DMS79 treated with DMSO at 0.1 percent for 48 hours (cell line): ENCODE data around the gene SUN2.
A peak's percentile ranks its signal among the peaks of the same experiment; 100 is the strongest.
"Not testable (repeated sequence)": the region's sequence is repeated elsewhere in the genome, so short reads cannot be mapped to it uniquely, and the experiment has no call there.

ENCODE experiments used
- DNase-seq: peaks from one replicate; lab custom pipeline; 2025; lab: John Stamatoyannopoulos, UW

SUN2 gene

DNA sequence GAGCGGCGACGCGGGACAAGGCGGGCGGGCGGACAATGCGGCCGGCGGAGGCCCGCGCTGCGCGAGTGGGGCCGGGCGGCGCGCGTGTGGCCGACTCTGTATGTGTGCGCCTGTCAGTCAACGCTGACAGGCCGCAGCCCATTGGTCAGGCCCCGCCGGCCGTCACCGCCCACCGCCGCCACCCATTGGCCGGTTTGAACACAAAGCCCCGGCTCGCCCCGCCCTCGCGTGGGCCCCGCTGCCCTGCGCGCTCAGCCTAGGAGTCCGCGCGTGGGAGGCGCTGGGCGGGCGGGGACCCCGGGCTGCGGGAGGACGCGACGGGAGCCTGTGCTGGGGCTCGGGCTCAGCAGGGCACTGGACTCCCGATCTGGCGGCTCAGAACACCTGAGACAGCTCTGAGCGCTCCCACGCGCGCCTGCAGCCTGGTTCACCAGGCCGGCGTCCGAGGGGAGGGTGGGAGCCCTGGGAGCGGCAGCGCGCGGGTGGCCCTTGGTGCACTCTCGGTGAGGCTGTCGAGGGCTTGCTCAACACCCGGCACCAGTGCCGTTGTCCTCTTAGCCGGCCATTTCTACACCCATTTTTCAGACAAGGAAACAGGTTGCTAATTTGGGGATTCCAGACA, at the start of gene SUN2:
Gene SUN2 (minus strand): TSS at position 88 of the 622 bp plus-strand sequence. CDS start 3,370 bp downstream, outside the sequence.
- peak; percentile 35 for DNase-seq

DNA sequence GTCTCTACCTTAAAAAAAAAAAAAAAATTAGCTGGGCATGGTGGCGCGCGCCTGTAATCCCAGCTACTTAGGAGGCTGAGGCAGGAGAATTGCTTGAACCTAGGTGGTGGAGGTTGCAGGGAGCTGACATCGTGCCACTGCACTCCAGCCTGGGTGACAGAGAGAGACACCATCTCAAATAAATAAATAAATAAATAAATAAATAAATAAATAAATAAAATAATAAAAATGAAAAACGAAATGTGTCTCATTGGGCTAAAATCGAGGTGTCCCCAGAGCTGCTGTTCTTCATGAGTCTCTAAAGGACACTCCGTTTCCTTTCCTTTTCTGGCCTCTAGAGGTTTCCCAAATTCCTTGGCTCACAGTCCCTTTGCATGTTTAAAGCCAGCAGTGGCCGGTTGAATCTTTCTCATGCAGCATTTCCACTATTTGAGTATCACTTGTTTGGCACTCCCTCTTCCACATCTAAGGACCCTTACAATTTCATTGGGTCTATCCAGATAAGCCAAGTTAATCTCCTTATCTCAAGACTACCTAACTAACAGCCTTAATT, 49.3 kb upstream of the SUN2 start:
- DNase-seq = not testable (repeated sequence)

GRCh38 chr22:38802671-38803121, 46.9 kb upstream of the SUN2 start:
- DNase-seq = no peak

GRCh38 chr22:38799265-38800002, 43.6 kb upstream of the SUN2 start:
- no peak for DNase-seq

- DNase-seq = no peak
These were observed 42.7 kb upstream of the SUN2 start for GRCh38 chr22:38798496-38798895.

GRCh38 chr22:38796262-38796957, 40.6 kb upstream of the SUN2 start:
- DNase-seq = no peak

GRCh38 chr22:38795569-38795968, 39.8 kb upstream of the SUN2 start:
- no peak for DNase-seq

- peak; percentile 80 for DNase-seq
These were observed 38.1 kb upstream of the SUN2 start, which contains the start of gene DNAL4 for GRCh38 chr22:38793721-38794466. Gene DNAL4 (minus strand): TSS chr22:38794143. CDS start chr22:38782731, 11,412 bp downstream.

GRCh38 chr22:38793317-38793716, 37.5 kb upstream of the SUN2 start:
- no peak for DNase-seq

- DNase-seq = no peak
These were observed 37.0 kb upstream of the SUN2 start for GRCh38 chr22:38792833-38793232.

DNA sequence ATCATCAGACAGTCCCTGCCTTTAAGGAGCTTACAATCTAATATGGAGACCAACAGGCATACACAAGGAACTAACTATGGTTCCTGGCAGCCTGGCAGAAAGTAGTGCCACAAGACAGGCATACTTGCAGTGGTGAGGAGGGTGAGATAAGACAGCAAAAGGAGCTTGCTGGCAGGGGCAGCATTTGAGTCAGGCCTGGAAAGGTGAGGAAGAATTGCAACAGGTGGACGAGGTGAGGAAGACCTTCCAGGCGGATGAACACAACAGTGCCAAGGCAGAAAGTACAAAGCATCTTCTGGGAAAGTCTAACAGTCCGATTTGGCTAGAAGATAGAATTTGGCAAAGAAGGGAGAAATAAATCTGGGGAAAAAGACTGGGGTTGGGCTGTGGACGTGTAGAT, 33.8 kb upstream of the SUN2 start:
- DNase-seq = no peak

DNA sequence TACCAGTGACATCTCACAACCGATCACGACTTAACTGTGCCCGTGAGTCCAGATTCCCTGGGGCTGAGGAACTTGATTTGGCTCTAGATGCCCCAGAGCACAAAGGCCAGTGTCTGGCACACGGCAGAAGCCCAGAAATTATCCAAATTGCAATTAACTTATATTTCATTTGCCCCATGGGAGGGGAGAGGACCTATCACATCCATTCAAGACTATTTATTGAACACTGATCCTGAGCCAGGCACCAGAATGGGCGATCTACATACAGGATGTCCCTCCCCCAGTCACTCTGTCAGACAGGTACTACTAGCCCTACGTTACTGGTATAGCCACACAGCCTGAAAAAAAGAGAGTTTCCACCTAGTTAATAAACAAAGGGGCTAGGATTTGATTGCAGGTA, 33.0 kb upstream of the SUN2 start:
- DNase-seq = peak; percentile 14

- peak; percentile 78 for DNase-seq
These were observed 32.4 kb upstream of the SUN2 start for GRCh38 chr22:38788021-38788816.

DNA sequence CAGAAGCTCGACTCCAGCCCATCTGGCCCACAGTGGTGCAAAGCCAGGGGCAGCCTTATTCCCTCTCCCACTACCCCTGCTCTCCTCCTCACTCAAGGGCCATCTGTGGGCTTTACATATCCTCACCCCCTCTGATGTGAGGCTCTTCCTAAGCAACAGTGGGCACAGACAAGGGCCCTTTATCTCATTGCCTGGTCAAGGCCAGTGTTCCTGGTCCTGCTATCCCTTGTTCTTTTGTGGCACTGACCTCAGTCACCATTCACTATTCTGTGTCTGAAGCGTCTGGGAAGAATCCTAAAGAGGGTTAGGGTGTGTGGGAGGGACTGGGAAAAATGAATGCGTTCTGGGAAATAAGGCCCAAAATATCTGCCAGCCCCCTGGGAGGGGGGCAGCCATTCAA, 30.8 kb upstream of the SUN2 start:
- DNase-seq = no peak

- DNase-seq = no peak
These were observed 29.1 kb upstream of the SUN2 start for GRCh38 chr22:38784856-38785255.

GRCh38 chr22:38784035-38784434, 28.2 kb upstream of the SUN2 start:
- DNase-seq = no peak

- DNase-seq = no peak
These were observed 27.4 kb upstream of the SUN2 start for GRCh38 chr22:38783095-38783615.

DNA sequence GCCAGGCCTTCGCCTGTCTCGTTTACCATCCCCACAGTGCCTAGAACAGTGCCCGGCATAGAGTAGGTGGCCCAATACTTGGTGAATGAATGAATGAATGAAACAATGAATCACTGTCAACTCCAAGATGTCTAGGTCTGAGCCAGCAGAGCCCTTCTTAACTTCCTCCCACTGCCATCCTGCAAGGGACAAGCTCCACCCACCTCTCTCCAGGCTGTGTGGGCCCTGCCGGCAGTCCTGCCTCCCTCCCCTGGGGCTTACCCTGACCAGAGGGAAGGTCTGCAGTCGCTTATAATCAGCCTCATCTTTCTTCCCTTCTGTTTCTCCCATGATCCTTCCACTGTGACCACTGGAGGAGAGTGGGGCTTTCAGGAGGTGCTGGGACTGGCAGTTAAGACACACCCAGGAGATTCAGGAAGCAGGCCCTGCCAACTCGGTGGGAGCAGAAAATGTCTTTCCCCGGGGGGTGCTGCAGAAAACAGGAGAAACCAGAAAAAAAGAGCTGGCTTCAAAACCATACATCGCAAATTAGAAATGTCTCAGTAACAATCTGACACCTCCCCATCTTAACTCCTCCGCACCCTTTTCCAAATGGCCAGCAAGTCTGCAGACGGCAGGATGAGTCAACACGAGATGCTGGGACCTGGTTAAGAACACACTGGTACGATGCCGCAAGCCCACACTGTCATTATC, 26.8 kb upstream of the SUN2 start:
- no peak for DNase-seq

GRCh38 chr22:38781033-38781432, 25.2 kb upstream of the SUN2 start:
- DNase-seq = no peak

- no peak for DNase-seq
These were observed 21.4 kb upstream of the SUN2 start for GRCh38 chr22:38777087-38777671.
